ENCODE measurements around the gene TNFRSF1B. TPM values are rescaled to one million over a fixed set of nuclear protein-coding genes. Genes with fewer than 3 reads are reported as not detected.

TNFRSF1B gene
- polyA plus RNA-seq, 3 donors, result 436 to 761 (median 450) TPM

DNA sequence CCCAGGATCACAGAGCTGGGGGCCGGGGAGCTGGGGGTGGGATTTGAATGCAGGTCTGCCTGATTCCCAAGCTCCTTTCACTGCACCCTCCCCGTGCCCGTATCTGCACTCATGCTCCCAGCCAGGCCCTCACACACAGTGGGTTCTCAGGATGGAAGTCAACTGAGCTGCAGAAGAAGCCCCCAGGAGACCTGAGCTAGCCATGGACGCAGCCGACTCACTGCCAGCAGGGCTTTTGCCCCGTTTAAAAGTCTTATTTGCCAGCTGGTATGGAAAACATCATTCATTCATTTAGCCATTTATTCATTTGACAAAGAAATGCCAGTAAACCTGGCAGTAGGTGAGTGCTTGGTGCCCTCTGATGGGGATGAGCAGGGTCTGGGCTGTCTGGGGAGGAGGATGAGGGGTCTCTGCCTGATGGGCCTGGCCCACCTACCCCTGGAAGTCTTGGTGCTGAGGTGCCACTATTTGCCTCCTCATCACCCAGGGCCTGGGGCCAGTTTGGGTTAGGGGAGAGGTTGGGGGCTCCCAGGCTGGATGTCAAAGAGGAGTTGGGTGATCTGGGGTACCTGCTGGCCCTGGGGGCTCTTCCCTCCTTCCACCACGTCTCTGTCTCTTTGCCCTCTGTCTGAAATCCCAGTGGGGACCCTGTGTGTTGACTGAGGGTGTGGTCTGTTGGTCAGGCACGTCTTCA, 2.8 kb downstream of the TNFRSF1B start:
- peaks cover 81 to 85% of the 10 kb centered on the region in 2 donors for H3K4me1 ChIP-seq (ENCODE audit: control insufficient read depth in 1 of 2, insufficient read depth in 2 of 2, low read length in 2 of 2)
- peaks cover 31 to 53% of the 10 kb centered on the region in 2 donors for H3K36me3 ChIP-seq (replicated peaks in 1 of 2; ENCODE audit: control insufficient read depth in 1 of 2, insufficient read depth in 2 of 2, low read length in 2 of 2)
- peaks cover 64% of the 10 kb centered on the region for H4K20me1 ChIP-seq (ENCODE audit: insufficient read depth, low read length)
- intact Hi-C loops (cut with micrococcal nuclease), result loop anchor here (5.0 kb wide), 1 partner anchor 42 kb away; no protein-coding TSS in a partner anchor
- no peak for DNase-seq
- Mint-ChIP-seq H3K27ac (peak overlapping the region; percentile 62 to 100 (median 99)), H3K27me3 (ENCODE audit: low read depth in 3 of 3) (peaks cover 0 to 5% (median 0%) of the 10 kb centered on the region in 3 donors), H3K4me3 (peak overlapping the region; percentile 100), H3K9me3 (peaks cover 2 to 5% (median 3%) of the 10 kb centered on the region in 7 donors), H3K4me1 (peaks cover 78% of the 10 kb centered on the region), H3K36me3 (peaks cover 66 to 72% of the 10 kb centered on the region in 2 donors)
- no peaks in the 10 kb centered on the region for H3K9me3 ChIP-seq (replicated peaks in 1 of 2; ENCODE audit: control insufficient read depth in 1 of 2, insufficient read depth in 1 of 2, low read length in 2 of 2)
- H3K4me2 ChIP-seq (replicated peaks; ENCODE audit: extremely low read depth, low read length, poor library complexity, severe bottlenecking), result peak overlapping the region; percentile 97
- H3K9ac ChIP-seq (ENCODE audit: insufficient read depth, low read length, poor library complexity, severe bottlenecking), result peak overlapping the region; percentile 96
- H3K79me2 ChIP-seq (ENCODE audit: insufficient read depth, low read length), result peaks cover 82% of the 10 kb centered on the region
- peak overlapping the region; percentile 89 to 98 (median 98) for H3K4me3 ChIP-seq (replicated peaks in 1 of 3; ENCODE audit: low read depth in 2 of 3, low read length in 3 of 3)
- peak overlapping the region; percentile 57 to 88 for H3K27ac ChIP-seq (ENCODE audit: low read depth in 1 of 2, low read length in 2 of 2)
- 89% methylated on average over 4 of the region's 8 CpGs for WGBS (ENCODE audit: insufficient coverage)
- no peaks in the 10 kb centered on the region for H3K27me3 ChIP-seq (ENCODE audit: control insufficient read depth in 2 of 2, insufficient read depth in 2 of 2, low read length in 2 of 2)
- TF ChIP-seq, protein P1, sequence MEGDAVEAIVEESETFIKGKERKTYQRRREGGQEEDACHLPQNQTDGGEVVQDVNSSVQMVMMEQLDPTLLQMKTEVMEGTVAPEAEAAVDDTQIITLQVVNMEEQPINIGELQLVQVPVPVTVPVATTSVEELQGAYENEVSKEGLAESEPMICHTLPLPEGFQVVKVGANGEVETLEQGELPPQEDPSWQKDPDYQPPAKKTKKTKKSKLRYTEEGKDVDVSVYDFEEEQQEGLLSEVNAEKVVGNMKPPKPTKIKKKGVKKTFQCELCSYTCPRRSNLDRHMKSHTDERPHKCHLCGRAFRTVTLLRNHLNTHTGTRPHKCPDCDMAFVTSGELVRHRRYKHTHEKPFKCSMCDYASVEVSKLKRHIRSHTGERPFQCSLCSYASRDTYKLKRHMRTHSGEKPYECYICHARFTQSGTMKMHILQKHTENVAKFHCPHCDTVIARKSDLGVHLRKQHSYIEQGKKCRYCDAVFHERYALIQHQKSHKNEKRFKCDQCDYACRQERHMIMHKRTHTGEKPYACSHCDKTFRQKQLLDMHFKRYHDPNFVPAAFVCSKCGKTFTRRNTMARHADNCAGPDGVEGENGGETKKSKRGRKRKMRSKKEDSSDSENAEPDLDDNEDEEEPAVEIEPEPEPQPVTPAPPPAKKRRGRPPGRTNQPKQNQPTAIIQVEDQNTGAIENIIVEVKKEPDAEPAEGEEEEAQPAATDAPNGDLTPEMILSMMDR (IDR thresholded peaks at IDR 0.05), result no peak
- H2AFZ ChIP-seq (ENCODE audit: insufficient read depth, low read depth, low read length, poor library complexity, severe bottlenecking), result no peak overlapping the region

DNA sequence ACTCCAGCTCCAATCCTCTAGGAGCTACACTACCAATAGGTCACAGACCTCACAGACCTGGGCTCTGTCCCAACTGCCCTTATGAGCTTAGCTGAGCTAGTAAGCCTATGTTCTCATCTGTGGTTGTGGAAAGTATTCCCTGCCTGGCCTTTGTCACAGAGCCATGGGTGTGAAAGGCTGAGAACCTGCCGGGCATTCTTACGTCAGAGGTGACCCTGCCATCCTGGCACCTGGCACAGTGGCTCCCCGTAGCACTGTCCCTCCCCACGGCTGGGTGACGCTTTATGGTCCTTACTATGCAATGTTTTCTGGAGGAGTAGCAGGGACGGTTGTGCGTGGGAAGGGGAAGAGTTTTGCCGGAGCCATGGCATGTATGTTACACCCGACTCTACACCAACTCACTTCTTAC, 3.5 kb downstream of the TNFRSF1B start:
- H3K9me3 Mint-ChIP-seq, result peaks cover 2 to 5% (median 3%) of the 10 kb centered on the region in 7 donors
- peaks cover 0 to 5% (median 0%) of the 10 kb centered on the region in 3 donors for H3K27me3 Mint-ChIP-seq (ENCODE audit: low read depth in 3 of 3)
- peak overlapping the region; percentile 64 to 100 (median 99) for H3K27ac Mint-ChIP-seq
- Histone ChIP-seq H3K27me3 (ENCODE audit: control insufficient read depth in 2 of 2, insufficient read depth in 2 of 2, low read length in 2 of 2) (no peaks in the 10 kb centered on the region), H3K4me2 (replicated peaks; ENCODE audit: extremely low read depth, low read length, poor library complexity, severe bottlenecking) (peak overlapping the region; percentile 97), H3K9me3 (replicated peaks in 1 of 2; ENCODE audit: control insufficient read depth in 1 of 2, insufficient read depth in 1 of 2, low read length in 2 of 2) (no peaks in the 10 kb centered on the region), H3K4me1 (ENCODE audit: control insufficient read depth in 1 of 2, insufficient read depth in 2 of 2, low read length in 2 of 2) (peaks cover 81 to 85% of the 10 kb centered on the region in 2 donors), H2AFZ (ENCODE audit: insufficient read depth, low read depth, low read length, poor library complexity, severe bottlenecking) (no peak overlapping the region), H3K9ac (ENCODE audit: insufficient read depth, low read length, poor library complexity, severe bottlenecking) (peak overlapping the region; percentile 96), H3K79me2 (ENCODE audit: insufficient read depth, low read length) (peaks cover 85% of the 10 kb centered on the region), H3K36me3 (replicated peaks in 1 of 2; ENCODE audit: control insufficient read depth in 1 of 2, insufficient read depth in 2 of 2, low read length in 2 of 2) (peaks cover 31 to 53% of the 10 kb centered on the region in 2 donors), H3K27ac (ENCODE audit: low read depth in 1 of 2, low read length in 2 of 2) (peak overlapping the region; percentile 57 to 88), H3K4me3 (replicated peaks in 1 of 3; ENCODE audit: low read depth in 2 of 3, low read length in 3 of 3) (peak overlapping the region; percentile 89 to 98 (median 98)), H4K20me1 (ENCODE audit: insufficient read depth, low read length) (peaks cover 69% of the 10 kb centered on the region)
- no CpG with 5 or more reads among the region's 9 CpGs for WGBS (ENCODE audit: insufficient coverage)
- H3K4me3 Mint-ChIP-seq, result peak overlapping the region; percentile 100
- intact Hi-C loops (cut with micrococcal nuclease), result no loop called here
- TF ChIP-seq, protein P1 (IDR thresholded peaks at IDR 0.05), result no peak
- H3K36me3 Mint-ChIP-seq, result peaks cover 73 to 78% of the 10 kb centered on the region in 2 donors
- no peak for DNase-seq
- H3K4me1 Mint-ChIP-seq, result peaks cover 78% of the 10 kb centered on the region
